Tibial nerve (tissue), 4 donors: ENCODE measurements around the gene SPTBN1.

Experiments
- CTCF ChIP-seq, 5 experiments: fragments of 200-600 bp in 3 of 5; fragments of 450-650 bp in 2 of 5; sonication (generic) in 3 of 5; IDR thresholded peaks; one replicate each; pipeline ENCODE4 v1.5.1; 2016 to 2019; ENCODE audit warnings: antibody characterized with exemption in 5 of 5, mild to moderate bottlenecking in 3 of 5, moderate library complexity in 2 of 5
- EP300 ChIP-seq, 2 donors: sonication (generic); formaldehyde crosslinking; IDR thresholded peaks; one replicate each; pipeline ENCODE4 v1.6.1; 2017; ENCODE audit warnings: antibody characterized with exemption in 2 of 2, mild to moderate bottlenecking in 1 of 2
- POLR2A ChIP-seq, 2 donors: fragments of 450-650 bp; IDR thresholded peaks; one replicate each; pipeline ENCODE4 v1.6.1; 2017; ENCODE audit warnings: antibody characterized with exemption in 2 of 2, mild to moderate bottlenecking in 2 of 2, moderate library complexity in 2 of 2

GRCh38 chr2:54716375-54716774 is 260.2 kb downstream of the SPTBN1 start:
- TF ChIP-seq CTCF (IDR thresholded peaks at IDR 0.05) (no peak), POLR2A (IDR thresholded peaks at IDR 0.05) (no peak), EP300 (IDR thresholded peaks at IDR 0.05) (no peak)
